Kasumi-1 (cell line): ENCODE data around the gene JAGN1.
"Not testable (repeated sequence)": the region's sequence is repeated elsewhere in the genome, so short reads cannot be mapped to it uniquely, and the experiment has no call there.

Source experiments
- DNase-seq, 2 experiments: peaks; one replicate each; lab custom pipeline; 2025; lab: John Stamatoyannopoulos, UW

JAGN1 gene

DNA sequence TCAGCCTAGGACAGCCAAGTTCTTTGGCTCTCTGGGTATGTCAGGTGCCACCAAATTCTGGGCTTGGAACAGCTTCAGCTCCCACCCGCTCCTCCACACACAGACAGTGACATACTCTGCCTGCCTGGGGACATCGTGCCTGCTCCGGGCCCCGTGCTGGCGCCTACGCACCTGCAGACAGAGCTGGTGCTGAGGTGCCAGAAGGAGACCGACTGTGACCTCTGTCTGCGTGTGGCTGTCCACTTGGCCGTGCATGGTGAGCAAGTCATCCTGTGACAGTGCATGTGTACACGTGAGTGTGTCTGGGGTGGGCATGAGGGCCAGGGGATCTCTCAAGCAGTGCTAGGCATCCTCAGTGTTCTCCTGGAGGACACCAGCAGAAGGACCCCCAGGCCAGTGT is 27.4 kb downstream of the JAGN1 start:
- no peak for DNase-seq

DNA sequence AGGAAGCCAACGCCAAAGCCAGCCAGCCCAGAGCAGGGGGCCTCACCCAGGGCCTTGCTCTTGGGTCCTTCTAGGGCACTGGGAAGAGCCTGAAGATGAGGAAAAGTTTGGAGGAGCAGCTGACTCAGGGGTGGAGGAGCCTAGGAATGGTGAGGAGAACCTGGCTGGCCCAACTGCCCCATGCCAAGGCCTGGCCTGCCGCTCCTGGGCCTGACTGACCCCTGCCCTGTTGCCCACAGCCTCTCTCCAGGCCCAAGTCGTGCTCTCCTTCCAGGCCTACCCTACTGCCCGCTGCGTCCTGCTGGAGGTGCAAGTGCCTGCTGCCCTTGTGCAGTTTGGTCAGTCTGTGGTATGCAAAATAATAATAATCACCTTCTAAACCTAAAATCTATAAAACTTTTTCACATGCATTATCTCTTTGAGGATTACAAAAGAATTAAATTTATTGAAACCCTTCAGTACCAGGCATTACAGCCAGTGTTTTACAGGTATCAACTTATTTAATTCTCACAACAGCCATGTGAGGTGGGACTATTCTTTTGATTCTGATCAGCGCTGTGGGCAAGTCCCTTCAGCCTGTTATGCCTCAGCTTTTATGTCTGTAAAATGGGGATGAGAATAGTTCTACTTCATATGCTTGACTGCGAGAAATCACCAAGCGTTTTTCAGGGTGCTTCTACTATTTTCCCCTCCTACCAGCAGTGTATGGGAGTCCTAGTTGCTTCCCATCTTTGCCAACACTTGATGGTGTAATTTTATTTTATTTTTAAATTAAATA is 28.0 kb downstream of the JAGN1 start:
- DNase-seq, result no peak

DNA sequence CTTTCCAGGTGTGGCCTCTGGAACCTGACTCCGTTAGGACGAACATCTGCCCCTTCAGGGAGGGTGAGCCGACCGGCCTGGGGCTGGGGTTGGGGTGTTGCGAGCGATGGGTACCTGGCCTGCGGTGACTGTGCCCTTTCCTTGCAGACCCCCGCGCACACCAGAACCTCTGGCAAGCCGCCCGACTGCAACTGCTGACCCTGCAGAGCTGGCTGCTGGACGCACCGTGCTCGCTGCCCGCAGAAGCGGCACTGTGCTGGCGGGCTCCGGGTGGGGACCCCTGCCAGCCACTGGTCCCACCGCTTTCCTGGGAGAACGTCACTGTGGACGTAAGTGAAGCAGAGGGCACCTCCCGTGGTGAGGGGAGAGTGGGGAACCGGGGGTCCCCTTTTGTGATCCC is 37.7 kb downstream of the JAGN1 start:
- no peak for DNase-seq

DNA sequence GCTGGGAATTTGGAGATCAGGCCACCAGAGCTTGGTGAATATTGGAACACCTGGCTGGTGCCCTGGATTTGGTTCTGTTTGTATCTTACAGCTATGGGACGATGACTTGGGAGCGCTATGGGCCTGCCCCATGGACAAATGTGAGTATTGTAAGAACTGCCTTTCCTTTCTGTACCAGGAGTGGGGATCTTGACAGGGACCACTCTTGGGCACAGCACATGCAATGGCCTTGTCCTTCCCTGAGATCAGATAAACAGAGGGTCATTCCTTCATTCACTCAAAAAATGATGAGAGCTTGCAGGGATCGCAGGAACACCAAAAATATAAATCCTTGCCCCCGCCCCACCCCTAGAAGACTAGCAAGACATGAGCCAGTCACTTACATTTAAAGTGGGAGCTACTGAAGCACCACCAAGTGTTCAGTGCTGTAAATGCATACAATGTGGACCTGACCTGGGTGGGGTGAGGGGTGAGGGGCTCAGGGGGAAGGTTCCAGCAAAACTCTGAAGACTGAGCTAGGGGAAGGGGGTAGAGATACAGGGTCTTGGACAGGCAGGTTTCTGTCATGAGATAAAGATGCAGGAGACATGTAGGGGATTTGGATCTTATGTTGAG is 40.5 kb downstream of the JAGN1 start:
- peak; percentile 31 to 34 for DNase-seq

- no peak for DNase-seq
Measured at GRCh38 chr3:9932535-9932842, 42.1 kb downstream of the JAGN1 start.

DNA sequence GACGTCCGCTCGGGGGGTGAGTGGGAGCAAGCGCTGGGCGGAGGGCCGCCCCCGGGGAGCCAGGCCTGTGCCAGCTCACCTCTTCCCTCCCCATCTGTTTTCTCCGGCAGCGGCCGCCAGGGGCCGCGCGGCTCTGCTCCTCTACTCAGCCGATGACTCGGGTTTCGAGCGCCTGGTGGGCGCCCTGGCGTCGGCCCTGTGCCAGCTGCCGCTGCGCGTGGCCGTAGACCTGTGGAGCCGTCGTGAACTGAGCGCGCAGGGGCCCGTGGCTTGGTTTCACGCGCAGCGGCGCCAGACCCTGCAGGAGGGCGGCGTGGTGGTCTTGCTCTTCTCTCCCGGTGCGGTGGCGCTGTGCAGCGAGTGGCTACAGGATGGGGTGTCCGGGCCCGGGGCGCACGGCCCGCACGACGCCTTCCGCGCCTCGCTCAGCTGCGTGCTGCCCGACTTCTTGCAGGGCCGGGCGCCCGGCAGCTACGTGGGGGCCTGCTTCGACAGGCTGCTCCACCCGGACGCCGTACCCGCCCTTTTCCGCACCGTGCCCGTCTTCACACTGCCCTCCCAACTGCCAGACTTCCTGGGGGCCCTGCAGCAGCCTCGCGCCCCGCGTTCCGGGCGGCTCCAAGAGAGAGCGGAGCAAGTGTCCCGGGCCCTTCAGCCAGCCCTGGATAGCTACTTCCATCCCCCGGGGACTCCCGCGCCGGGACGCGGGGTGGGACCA is 42.6 kb downstream of the JAGN1 start:
- DNase-seq, result peak; percentile 82 to 88

GRCh38 chr3:9933561-9934234 is 43.3 kb downstream of the JAGN1 start, which contains the start of gene CRELD1:
Gene CRELD1 (plus strand): TSS chr3:9933834. CDS start chr3:9934439, 605 bp downstream.
- peak; percentile 94 to 95 for DNase-seq

GRCh38 chr3:9934235-9934621 is 43.8 kb downstream of the JAGN1 start:
- DNase-seq, result peak in 1 of 2 experiments; percentile 49

DNA sequence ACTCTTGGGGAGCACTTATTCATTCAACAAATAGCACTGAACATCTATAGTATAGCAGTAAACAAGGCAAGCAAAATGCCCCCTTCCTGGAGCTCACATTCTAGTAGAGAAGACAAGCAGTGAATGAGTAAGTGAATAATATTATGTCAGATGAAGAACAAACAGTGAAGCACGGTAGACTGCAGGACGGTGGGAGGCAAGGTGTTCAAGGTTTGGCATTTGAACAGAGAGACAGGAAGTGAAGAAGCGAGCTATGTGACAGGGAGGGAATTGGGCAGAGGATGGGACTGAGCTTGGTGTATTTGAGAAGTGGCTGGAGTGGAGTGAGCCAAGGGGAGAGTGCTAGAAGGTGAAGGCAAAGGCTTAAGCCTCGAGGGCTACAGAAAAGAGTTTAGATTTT is 44.6 kb downstream of the JAGN1 start:
- no peak for DNase-seq

DNA sequence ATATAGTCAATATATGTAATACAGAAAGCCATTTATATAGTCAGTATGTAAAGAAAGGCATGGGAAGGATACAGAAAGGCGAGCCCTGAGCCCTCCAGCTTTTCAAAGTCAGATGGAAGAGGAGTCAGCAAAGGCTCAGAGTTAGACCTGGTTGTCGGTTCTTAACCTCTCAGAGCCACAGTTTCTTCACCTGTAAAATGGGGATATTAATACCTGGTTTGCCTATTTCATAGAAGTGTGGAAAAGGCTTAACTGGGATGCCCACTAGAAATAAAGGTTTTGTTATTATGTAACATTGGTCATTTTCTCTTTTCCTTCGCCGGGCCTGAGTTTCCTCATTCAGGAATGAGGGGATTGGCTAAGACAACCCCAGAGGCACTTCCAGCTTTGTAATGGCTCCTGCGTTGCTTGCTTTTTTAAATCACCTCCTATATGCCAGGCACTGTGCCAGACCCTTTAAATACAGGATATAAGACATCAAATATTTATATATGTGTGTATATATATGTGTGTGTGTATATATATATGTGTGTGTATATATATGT is 45.6 kb downstream of the JAGN1 start:
- DNase-seq, result no peak

GRCh38 chr3:9937486-9938238 is 47.3 kb downstream of the JAGN1 start:
- no peak for DNase-seq

DNA sequence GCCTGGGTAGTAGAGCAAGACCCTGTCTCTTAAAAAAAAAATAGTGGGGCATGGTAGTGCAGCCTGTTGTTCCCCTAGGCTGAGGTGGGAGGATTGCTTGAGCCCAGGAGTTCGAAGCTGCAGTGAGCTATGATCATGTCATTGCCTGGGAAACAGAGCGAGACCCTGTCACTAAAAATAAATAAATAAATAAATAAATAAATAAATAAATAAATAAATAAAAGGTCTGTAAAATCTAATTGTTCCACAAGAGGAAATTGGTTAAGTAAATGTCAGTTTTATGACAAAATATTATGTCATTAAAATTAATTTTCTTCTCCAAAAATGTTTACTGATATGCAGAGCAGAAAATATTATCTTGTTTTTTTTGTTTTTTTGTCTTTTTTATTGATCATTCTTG is 48.6 kb downstream of the JAGN1 start:
- DNase-seq, result no peak

GRCh38 chr3:9939906-9940305 is 49.5 kb downstream of the JAGN1 start:
- not testable (repeated sequence) for DNase-seq

DNA sequence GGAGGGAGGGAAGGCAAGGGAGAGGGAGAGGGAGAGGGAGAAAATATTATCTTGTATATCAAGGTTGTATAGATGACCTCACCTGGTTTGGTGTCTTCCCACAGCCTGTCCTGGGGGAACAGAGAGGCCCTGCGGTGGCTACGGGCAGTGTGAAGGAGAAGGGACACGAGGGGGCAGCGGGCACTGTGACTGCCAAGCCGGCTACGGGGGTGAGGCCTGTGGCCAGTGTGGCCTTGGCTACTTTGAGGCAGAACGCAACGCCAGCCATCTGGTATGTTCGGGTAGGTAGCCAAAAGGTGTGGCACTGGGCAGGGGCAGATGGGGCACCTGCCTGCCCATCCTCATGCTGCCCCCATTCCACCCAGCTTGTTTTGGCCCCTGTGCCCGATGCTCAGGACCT is 50.3 kb downstream of the JAGN1 start:
- no peak for DNase-seq

GRCh38 chr3:9942164-9942563 is 51.8 kb downstream of the JAGN1 start:
- DNase-seq, result no peak

DNA sequence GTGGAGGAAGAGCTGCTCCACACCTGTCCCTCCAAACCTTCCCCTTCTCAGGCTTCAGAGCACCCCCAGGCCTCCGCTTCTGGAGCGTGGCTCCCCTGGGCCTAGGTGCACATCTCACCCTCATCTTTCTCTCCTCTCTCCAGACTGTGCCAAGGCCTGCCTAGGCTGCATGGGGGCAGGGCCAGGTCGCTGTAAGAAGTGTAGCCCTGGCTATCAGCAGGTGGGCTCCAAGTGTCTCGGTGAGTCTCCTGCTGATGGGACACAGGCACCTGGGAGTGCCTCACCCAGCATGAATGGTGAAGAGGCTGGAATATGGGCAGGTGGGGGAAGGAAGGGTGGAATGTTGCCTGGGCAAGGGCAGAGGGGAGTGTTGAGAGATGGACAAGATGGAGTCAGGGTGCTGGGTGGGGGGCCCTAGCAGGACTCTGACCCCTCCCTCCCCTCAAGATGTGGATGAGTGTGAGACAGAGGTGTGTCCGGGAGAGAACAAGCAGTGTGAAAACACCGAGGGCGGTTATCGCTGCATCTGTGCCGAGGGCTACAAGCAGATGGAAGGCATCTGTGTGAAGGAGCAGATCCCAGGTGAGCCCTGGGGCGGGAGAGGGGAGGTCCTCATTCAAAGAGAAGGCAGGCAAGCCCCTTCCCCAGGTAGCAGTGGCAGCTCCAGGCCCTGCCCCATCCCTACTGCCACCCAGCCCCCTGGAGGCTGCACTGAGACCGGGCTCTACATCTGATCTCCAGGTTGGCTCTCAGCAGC is 52.7 kb downstream of the JAGN1 start:
- DNase-seq, result no peak
